ENCODE data around the gene AP1G2. TPM values are rescaled to one million over a fixed set of nuclear protein-coding genes. Genes with fewer than 3 reads are reported as not detected.

AP1G2 gene
- total and polyA plus RNA-seq, 4 donors, result 12.4 to 26.6 (median 17.3) TPM

- Histone ChIP-seq H3K36me3 (ENCODE audit: control insufficient read depth in 4 of 4, insufficient read depth in 3 of 4, low read depth in 1 of 4, low read length in 3 of 4) (no peaks in the 10 kb centered on the region), H3K9ac (ENCODE audit: low read depth in 1 of 2, low read length in 2 of 2) (peak overlapping the region in 1 of 2 donors; percentile 12), H3K9me3 (ENCODE audit: control insufficient read depth in 4 of 4, low read length in 3 of 4) (no peaks in the 10 kb centered on the region), H3K27ac (ENCODE audit: low read depth in 1 of 2, low read length in 2 of 2) (peak overlapping the region; percentile 59 to 68), H3K4me3 (ENCODE audit: low read depth in 1 of 3, low read length in 3 of 3) (no peak overlapping the region), H3K27me3 (ENCODE audit: control insufficient read depth in 4 of 4, insufficient read depth in 4 of 4, low read length in 3 of 4) (no peaks in the 10 kb centered on the region), H3K4me1 (ENCODE audit: control insufficient read depth in 4 of 4, insufficient read depth in 4 of 4, low read length in 3 of 4) (peaks cover 15 to 52% (median 44%) of the 10 kb centered on the region in 4 donors)
- DNase-seq (ENCODE audit: low spot score), result no peak
- TF ChIP-seq REST (IDR thresholded peaks at IDR 0.05) (no peak), GABPA (IDR thresholded peaks at IDR 0.05 in 1 of 2, conservative IDR thresholded peaks at IDR 0.05 in 1 of 2) (no peak), ZBTB33 (IDR thresholded peaks at IDR 0.05) (no peak), CTCF (IDR thresholded peaks at IDR 0.05; ENCODE audit: low read depth, low read length, missing input control) (no peak), FOXA2 (IDR thresholded peaks at IDR 0.05) (no peak)
- WGBS, result 77% methylated on average over 3 of the region's 3 CpGs
Observed at GRCh38 chr14:23609001-23609400, 41.4 kb upstream of the AP1G2 start.

GRCh38 chr14:23608454-23608853 is 40.9 kb upstream of the AP1G2 start:
- DNase-seq (ENCODE audit: low spot score), result no peak
- Histone ChIP-seq H3K4me1 (ENCODE audit: control insufficient read depth in 4 of 4, insufficient read depth in 4 of 4, low read length in 3 of 4) (peaks cover 15 to 51% (median 42%) of the 10 kb centered on the region in 4 donors), H3K27ac (ENCODE audit: low read depth in 1 of 2, low read length in 2 of 2) (peak overlapping the region; percentile 59 to 68), H3K9ac (ENCODE audit: low read depth in 1 of 2, low read length in 2 of 2) (no peak overlapping the region), H3K9me3 (ENCODE audit: control insufficient read depth in 4 of 4, low read length in 3 of 4) (no peaks in the 10 kb centered on the region), H3K36me3 (ENCODE audit: control insufficient read depth in 4 of 4, insufficient read depth in 3 of 4, low read depth in 1 of 4, low read length in 3 of 4) (no peaks in the 10 kb centered on the region), H3K27me3 (ENCODE audit: control insufficient read depth in 4 of 4, insufficient read depth in 4 of 4, low read length in 3 of 4) (no peaks in the 10 kb centered on the region), H3K4me3 (ENCODE audit: low read depth in 1 of 3, low read length in 3 of 3) (no peak overlapping the region)
- TF ChIP-seq REST (IDR thresholded peaks at IDR 0.05) (no peak), RXRA (IDR thresholded peaks at IDR 0.05) (no peak), ATF3 (IDR thresholded peaks at IDR 0.05) (no peak), FOXA2 (IDR thresholded peaks at IDR 0.05) (no peak)
- WGBS, result 26% methylated on average over 1 of the region's 1 CpG
